ENCODE results near the gene PIAS4. TPM values are rescaled to one million over a fixed set of nuclear protein-coding genes. Genes with fewer than 3 reads are reported as not detected.

PIAS4 gene
- total and polyA plus RNA-seq, 2 of the 13 experiments (the other 11 are each of a cell fraction or from before 2014, with no cell fraction given), result 9.0 to 20.1 TPM

DNA sequence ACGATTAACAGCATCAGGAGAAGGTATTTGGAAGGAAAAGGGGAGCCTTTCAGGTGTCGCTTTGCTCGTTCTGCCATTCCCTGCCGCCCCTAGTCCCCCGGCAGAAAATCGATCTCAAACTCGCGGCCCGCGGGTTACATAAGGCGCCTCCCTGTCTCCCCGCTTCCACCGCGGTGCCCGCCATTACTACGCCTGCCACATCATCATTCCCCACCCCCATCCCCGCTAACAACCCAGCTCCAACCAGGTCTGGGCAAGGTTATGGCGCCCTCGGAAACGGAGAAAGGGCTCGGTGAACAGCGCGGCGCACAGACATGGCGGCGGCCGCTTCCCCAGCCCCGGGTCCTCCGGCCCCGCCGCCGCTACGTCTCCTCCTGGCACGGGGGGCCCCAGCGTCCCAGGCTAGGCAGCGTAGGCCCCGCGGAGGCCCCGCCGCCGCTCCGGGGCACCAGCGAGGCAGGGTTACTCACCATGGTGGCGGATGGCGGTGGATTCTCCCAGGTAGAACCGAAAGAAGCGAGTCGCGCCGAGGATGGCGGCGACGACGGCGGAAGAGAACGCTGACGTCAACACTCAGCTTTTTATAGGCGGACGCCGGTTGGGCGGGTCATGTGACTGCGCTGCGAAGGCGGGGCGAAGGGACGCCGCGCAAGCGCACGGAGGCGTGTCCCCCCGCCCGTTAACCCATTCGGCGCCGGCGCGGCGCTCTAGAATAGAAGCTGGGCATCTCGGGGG is 22.5 kb upstream of the PIAS4 start, which contains the start of gene EEF2 (continued):
- TF ChIP-seq ZSCAN31 (CRISPR knock-in tag; IDR thresholded peaks at IDR 0.05; ENCODE audit: low read depth) (0 out of 2 replicates have a peak, but pooled peaks have one; percentile 68), FOXP1 (IDR thresholded peaks at IDR 0.05) (no peak), FOXP1 (CRISPR knock-in tag; IDR thresholded peaks at IDR 0.05) (no peak), SRSF1 (optimal IDR thresholded peaks at IDR 0.05; ENCODE audit: low read depth, low read length) (peak; percentile 70), ZBTB34 (CRISPR knock-in tag; IDR thresholded peaks at IDR 0.05) (no peak), ZFY (CRISPR knock-in tag; IDR thresholded peaks at IDR 0.05) (peak; percentile 87), HIVEP1 (CRISPR knock-in tag; IDR thresholded peaks at IDR 0.05) (peak; percentile 79), MNT (IDR thresholded peaks at IDR 0.05) (no peak), RARG (CRISPR knock-in tag; IDR thresholded peaks at IDR 0.05; ENCODE audit: low read depth) (no peak), SOX6 (IDR thresholded peaks at IDR 0.05) (no peak), SOX6 (CRISPR knock-in tag; IDR thresholded peaks at IDR 0.05) (peak; percentile 32; the same call in 1 of the 2 replicates), BATF2 (CRISPR knock-in tag; IDR thresholded peaks at IDR 0.05) (peak; percentile 83; the same call in 1 of the 2 replicates), ZBTB3 (CRISPR knock-in tag; IDR thresholded peaks at IDR 0.05; ENCODE audit: borderline replicate concordance, low read depth) (no peak), CBX1 (IDR thresholded peaks at IDR 0.05; ENCODE audit: low read depth) (peak; percentile 90)
- TF ChIP-seq, protein P1, sequence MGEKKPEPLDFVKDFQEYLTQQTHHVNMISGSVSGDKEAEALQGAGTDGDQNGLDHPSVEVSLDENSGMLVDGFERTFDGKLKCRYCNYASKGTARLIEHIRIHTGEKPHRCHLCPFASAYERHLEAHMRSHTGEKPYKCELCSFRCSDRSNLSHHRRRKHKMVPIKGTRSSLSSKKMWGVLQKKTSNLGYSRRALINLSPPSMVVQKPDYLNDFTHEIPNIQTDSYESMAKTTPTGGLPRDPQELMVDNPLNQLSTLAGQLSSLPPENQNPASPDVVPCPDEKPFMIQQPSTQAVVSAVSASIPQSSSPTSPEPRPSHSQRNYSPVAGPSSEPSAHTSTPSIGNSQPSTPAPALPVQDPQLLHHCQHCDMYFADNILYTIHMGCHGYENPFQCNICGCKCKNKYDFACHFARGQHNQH (CRISPR knock-in tag; IDR thresholded peaks at IDR 0.05), result peak; percentile 79
- TF ChIP-seq, protein P2, sequence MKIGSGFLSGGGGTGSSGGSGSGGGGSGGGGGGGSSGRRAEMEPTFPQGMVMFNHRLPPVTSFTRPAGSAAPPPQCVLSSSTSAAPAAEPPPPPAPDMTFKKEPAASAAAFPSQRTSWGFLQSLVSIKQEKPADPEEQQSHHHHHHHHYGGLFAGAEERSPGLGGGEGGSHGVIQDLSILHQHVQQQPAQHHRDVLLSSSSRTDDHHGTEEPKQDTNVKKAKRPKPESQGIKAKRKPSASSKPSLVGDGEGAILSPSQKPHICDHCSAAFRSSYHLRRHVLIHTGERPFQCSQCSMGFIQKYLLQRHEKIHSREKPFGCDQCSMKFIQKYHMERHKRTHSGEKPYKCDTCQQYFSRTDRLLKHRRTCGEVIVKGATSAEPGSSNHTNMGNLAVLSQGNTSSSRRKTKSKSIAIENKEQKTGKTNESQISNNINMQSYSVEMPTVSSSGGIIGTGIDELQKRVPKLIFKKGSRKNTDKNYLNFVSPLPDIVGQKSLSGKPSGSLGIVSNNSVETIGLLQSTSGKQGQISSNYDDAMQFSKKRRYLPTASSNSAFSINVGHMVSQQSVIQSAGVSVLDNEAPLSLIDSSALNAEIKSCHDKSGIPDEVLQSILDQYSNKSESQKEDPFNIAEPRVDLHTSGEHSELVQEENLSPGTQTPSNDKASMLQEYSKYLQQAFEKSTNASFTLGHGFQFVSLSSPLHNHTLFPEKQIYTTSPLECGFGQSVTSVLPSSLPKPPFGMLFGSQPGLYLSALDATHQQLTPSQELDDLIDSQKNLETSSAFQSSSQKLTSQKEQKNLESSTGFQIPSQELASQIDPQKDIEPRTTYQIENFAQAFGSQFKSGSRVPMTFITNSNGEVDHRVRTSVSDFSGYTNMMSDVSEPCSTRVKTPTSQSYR (CRISPR knock-in tag; IDR thresholded peaks at IDR 0.05; ENCODE audit: borderline replicate concordance), result no peak; the same call in 1 of the 2 replicates

Data from HepG2 (cell line).